Neuron (in vitro differentiated cells): ENCODE results near the gene CYB5B.

Experiments used
- H2AFZ ChIP-seq: one replicate; pipeline ENCODE4 v1.6.1; 2013; ENCODE audit warnings: low read depth, mild to moderate bottlenecking, inconsistent platforms, low read length, moderate library complexity
- H3K27me3 ChIP-seq: one replicate; pipeline ENCODE4 v1.6.1; 2013; ENCODE audit warnings: low read length; ENCODE audit not compliant: insufficient read depth
- H3K36me3 ChIP-seq: one replicate; pipeline ENCODE4 v1.6.1; 2013; ENCODE audit warnings: low read length; ENCODE audit not compliant: insufficient read depth
- H3K4me1 ChIP-seq: one replicate; pipeline ENCODE4 v1.6.1; 2013; ENCODE audit warnings: low read length; ENCODE audit not compliant: insufficient read depth
- H3K4me3 ChIP-seq: 2 replicates; pipeline ENCODE4 v1.5.1; 2013; ENCODE audit warnings: mild to moderate bottlenecking, low read length, moderate library complexity
- H3K9me3 ChIP-seq: one replicate; pipeline ENCODE4 v1.6.1; 2013; ENCODE audit warnings: low read length

The CYB5B gene

GRCh38 chr16:69424053-69424934 is at the start of gene CYB5B:
CYB5B (plus strand) TSS chr16:69424619; CDS start chr16:69424684, 65 bp downstream.
- Histone ChIP-seq H3K36me3 (peaks cover 21% of the 10 kb centered on the region), H2AFZ (peak within 1 kb of the TSS; percentile 39), H3K9me3 (peaks cover 6% of the 10 kb centered on the region), H3K4me3 (peak within 1 kb of the TSS; percentile 69), H3K27me3 (no peaks in the 10 kb centered on the region), H3K4me1 (peaks cover 4% of the 10 kb centered on the region)

- Histone ChIP-seq H3K9me3 (no peaks in the 10 kb centered on the region), H3K4me3 (no peak overlapping the region), H2AFZ (no peak overlapping the region), H3K36me3 (peaks cover 68% of the 10 kb centered on the region), H3K4me1 (no peaks in the 10 kb centered on the region), H3K27me3 (no peaks in the 10 kb centered on the region)
Measured at GRCh38 chr16:69376393-69377059, 47.9 kb upstream of the CYB5B start.

- peaks cover 75% of the 10 kb centered on the region for H3K36me3 ChIP-seq
Measured at GRCh38 chr16:69378036-69378435, 46.4 kb upstream of the CYB5B start.

GRCh38 chr16:69378760-69379159 is 45.7 kb upstream of the CYB5B start:
- Histone ChIP-seq H3K27me3 (no peaks in the 10 kb centered on the region), H3K4me3 (no peak overlapping the region), H3K9me3 (no peaks in the 10 kb centered on the region), H3K36me3 (peaks cover 76% of the 10 kb centered on the region), H2AFZ (no peak overlapping the region), H3K4me1 (peaks cover 3% of the 10 kb centered on the region)

More at GRCh38 chr16:69378036-69378435, 46.4 kb upstream of the CYB5B start:
- Histone ChIP-seq H2AFZ (no peak overlapping the region), H3K4me1 (no peaks in the 10 kb centered on the region), H3K27me3 (no peaks in the 10 kb centered on the region), H3K4me3 (no peak overlapping the region), H3K9me3 (no peaks in the 10 kb centered on the region)

- no peak overlapping the region for H3K4me3 ChIP-seq
- peaks cover 13% of the 10 kb centered on the region for H3K4me1 ChIP-seq
- H3K27me3 ChIP-seq, result no peaks in the 10 kb centered on the region
- H2AFZ ChIP-seq, result no peak overlapping the region
- no peaks in the 10 kb centered on the region for H3K9me3 ChIP-seq
- H3K36me3 ChIP-seq, result peaks cover 67% of the 10 kb centered on the region
Measured at GRCh38 chr16:69381231-69381630, 43.2 kb upstream of the CYB5B start.

GRCh38 chr16:69382421-69382820 is 42.0 kb upstream of the CYB5B start:
- Histone ChIP-seq H3K9me3 (no peaks in the 10 kb centered on the region), H3K4me3 (no peak overlapping the region), H3K4me1 (peaks cover 13% of the 10 kb centered on the region), H2AFZ (no peak overlapping the region), H3K36me3 (peaks cover 63% of the 10 kb centered on the region), H3K27me3 (no peaks in the 10 kb centered on the region)

GRCh38 chr16:69384974-69385373 is 39.4 kb upstream of the CYB5B start:
- no peaks in the 10 kb centered on the region for H3K9me3 ChIP-seq
- H3K4me3 ChIP-seq, result peak overlapping the region; percentile 77

GRCh38 chr16:69386596-69386995 is 37.8 kb upstream of the CYB5B start:
- no peaks in the 10 kb centered on the region for H3K27me3 ChIP-seq
- H3K4me3 ChIP-seq, result peak overlapping the region; percentile 77
- H2AFZ ChIP-seq, result peak overlapping the region; percentile 80
- no peaks in the 10 kb centered on the region for H3K9me3 ChIP-seq
- peaks cover 27% of the 10 kb centered on the region for H3K36me3 ChIP-seq
- H3K4me1 ChIP-seq, result peaks cover 13% of the 10 kb centered on the region

More at GRCh38 chr16:69384974-69385373, 39.4 kb upstream of the CYB5B start:
- Histone ChIP-seq H3K36me3 (peaks cover 41% of the 10 kb centered on the region), H3K27me3 (no peaks in the 10 kb centered on the region), H3K4me1 (peaks cover 13% of the 10 kb centered on the region), H2AFZ (peak overlapping the region; percentile 80)

GRCh38 chr16:69393898-69394849 is 30.2 kb upstream of the CYB5B start:
- Histone ChIP-seq H2AFZ (peak overlapping the region; percentile 14), H3K9me3 (no peaks in the 10 kb centered on the region), H3K27me3 (no peaks in the 10 kb centered on the region), H3K4me1 (peaks cover 6% of the 10 kb centered on the region), H3K4me3 (no peak overlapping the region), H3K36me3 (no peaks in the 10 kb centered on the region)

- H2AFZ ChIP-seq, result peak overlapping the region; percentile 100
- H3K36me3 ChIP-seq, result no peaks in the 10 kb centered on the region
- no peaks in the 10 kb centered on the region for H3K27me3 ChIP-seq
- peaks cover 6% of the 10 kb centered on the region for H3K4me1 ChIP-seq
- H3K9me3 ChIP-seq, result no peaks in the 10 kb centered on the region
- no peak overlapping the region for H3K4me3 ChIP-seq
Measured at GRCh38 chr16:69395859-69396186, 28.6 kb upstream of the CYB5B start.

GRCh38 chr16:69396187-69397061 is 28.0 kb upstream of the CYB5B start:
- Histone ChIP-seq H3K9me3 (no peaks in the 10 kb centered on the region), H3K27me3 (no peaks in the 10 kb centered on the region), H3K36me3 (no peaks in the 10 kb centered on the region), H2AFZ (peak overlapping the region; percentile 100), H3K4me1 (peaks cover 6% of the 10 kb centered on the region), H3K4me3 (peak overlapping the region; percentile 25)
